ENCODE results near the gene TMEM69.

DNA sequence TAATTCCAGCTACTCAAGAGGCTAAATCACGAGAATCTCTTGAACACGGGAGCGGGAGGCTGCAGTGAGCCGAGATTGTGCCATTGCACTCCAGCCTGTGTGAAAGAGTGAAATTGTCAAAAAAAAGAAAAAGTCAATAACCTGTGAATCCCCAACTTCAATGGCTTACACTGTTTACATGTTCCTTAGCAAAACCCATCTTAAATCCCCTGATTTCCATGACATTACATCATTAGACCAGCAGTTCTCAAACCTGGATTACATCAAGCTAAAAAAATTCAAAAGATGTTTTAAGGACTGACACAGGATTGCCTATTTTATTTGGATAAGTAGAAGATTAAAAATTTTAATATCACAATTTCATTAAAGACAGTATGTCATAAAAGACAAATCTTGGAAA, 14.0 kb upstream of the TMEM69 start:
- TF ChIP-seq TCF7L2 (IDR thresholded peaks at IDR 0.05; ENCODE audit: low read depth, low read length) (no peak), CTCF (IDR thresholded peaks at IDR 0.05) (no peak), POLR2AphosphoS5 (IDR thresholded peaks at IDR 0.05; ENCODE audit: low read depth, low read length) (no peak)
